HG03354 (cell line): ENCODE data around the gene PASD1.
"Not testable (repeated sequence)": the region's sequence is repeated elsewhere in the genome, so short reads cannot be mapped to it uniquely, and the experiment has no call there.

Experiments used
- ATAC-seq: cut with Tn5 transposase; IDR thresholded peaks from one replicate; pipeline ENCODE4 v1.9.1; 2021; ENCODE audit warnings: mild to moderate bottlenecking; ENCODE audit not compliant: unreplicated experiment, poor library complexity, severe bottlenecking

Gene PASD1

DNA sequence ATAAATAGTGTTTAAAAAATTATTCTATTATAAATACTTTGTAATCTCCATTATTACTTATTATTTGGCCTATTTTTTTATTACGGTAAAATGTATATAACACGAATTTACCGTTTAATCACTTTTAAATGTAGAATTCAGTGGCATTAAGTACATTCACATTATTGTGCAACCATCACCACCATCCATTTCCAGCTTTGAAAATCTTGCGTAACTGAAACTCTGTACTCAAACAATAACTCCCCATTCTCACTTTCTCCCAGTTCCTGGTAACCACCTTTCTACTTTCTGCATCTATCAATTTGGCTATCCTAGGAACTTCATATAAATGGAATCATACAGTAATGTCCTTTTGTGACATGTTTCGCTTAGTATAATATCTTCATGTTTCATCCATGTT is 45.7 kb downstream of the PASD1 start:
- ATAC-seq = no peak

DNA sequence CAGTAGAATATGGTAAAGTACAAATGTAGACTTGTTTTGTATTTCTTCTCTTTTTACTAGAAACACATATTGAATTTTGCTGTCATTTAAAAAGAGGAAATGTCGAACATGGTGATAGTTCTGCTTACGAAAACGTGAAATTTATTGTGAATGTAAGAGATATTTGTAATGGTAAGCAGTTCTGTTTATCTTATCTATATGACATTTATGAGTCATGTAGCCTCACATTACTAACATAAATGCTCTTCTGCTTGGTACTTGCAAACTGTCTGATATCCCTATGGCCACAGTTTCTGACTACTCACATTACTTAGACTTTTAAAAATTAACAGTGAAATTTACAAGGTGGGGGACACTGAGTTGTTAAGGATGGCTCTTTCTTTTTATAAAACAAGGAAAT is 57.9 kb downstream of the PASD1 start:
- ATAC-seq = no peak

GRCh38 chrX:151624677-151625076 is 61.2 kb downstream of the PASD1 start:
- ATAC-seq = no peak

- ATAC-seq = no peak
Measured at GRCh38 chrX:151631822-151632221, 68.3 kb downstream of the PASD1 start.

DNA sequence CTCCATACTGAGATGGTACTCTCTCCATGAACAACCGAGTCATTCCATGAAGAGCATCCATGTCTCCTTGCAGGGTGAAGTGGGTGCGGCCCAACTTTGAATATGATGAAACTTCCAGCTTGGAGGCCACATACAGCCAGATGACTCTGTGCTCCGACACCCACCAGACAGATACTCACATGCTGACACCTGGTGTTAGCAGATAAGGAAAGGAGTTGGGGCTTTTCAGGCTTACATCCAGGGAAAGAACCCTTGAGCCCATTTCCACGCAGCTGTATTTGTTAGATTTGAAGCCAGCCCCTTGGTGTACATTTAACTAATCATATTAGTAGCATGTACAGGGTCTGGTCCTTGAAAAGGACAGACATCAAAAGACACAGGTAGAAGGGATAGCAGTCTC is 69.7 kb downstream of the PASD1 start:
- ATAC-seq = no peak

GRCh38 chrX:151634937-151635336 is 71.5 kb downstream of the PASD1 start:
- no peak for ATAC-seq

GRCh38 chrX:151641564-151641963 is 78.1 kb downstream of the PASD1 start:
- no peak for ATAC-seq

DNA sequence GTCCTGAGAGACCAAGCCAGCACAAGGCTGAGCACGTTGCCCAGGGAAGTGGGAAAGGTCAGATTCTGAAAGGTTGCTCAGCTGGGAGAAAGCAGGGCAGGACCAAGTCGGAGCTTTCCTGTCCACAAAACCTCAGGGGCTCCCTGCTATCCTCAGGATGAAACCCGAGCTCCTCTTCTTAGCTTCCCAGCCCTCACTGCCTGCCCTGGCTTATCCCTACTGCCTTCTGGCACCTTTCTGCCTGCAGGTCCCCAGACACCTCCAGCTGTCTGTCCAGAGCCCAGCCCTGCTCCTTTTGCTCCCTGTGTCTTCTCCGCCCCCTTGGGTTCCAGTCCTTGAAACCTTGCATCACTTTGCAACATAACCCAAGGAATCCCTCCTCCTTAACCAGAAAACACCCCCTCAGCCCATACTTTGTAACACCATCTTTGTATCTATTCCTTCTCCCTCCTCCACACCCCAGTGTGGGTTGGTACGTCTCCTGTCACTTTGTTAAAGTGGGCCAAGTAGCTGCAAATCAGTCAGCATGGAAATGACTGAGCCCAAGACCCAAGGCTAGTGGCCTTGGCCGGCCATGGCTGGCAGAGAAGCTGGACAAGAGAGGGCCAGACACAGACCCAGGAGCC is 111.8 kb downstream of the PASD1 start:
- ATAC-seq = no peak

- no peak for ATAC-seq
Measured at GRCh38 chrX:151676196-151676595, 112.7 kb downstream of the PASD1 start.

DNA sequence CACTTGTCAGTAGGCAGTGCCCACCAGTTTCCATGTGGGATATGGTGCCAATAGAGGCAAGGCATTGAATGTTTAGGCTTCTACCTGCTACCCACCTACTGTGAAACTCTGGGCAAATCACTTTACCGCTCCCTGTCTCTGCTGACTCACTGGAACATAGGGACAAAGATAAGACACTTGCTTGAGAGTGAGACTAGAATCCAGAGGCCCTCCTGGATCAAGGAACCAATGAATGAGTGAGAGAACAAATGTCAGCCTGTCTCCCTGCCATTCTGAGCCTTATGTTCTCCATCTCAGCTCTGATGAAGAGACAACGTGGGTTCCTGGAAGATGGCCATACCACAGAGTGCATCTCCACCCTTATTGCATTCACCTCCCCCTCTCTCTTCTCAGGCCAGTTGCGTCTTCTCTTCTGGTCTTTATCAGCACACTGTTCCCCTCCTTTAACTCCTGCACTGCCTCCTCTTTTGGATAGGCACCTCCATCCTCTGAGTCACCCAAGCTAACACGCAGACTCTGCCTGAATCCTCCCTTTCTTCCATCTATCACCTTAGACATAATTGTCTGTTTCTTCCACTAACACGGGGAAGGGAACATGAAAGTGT is 116.4 kb downstream of the PASD1 start:
- ATAC-seq = no peak

DNA sequence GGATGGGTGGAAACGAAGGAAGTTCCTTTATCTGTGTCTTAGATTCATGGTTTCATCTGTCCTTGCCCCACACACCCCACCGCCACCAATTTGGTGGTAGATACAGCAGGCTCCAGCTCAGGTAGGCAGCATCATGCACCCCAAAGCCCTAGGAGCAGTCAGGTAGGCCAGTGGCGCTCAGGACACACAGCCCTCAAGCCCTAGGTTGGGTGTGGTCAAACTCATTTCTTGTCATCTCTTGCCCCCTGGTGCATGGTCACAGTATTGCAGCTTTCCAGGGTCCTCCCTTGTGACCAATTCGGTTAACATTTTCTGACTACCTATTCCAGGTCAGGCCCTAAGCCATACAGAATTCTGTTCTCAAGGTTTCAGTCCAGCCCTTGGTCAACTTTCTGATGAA is 117.3 kb downstream of the PASD1 start:
- peak; percentile 95 for ATAC-seq

GRCh38 chrX:151687635-151688034 is 124.2 kb downstream of the PASD1 start:
- no peak for ATAC-seq

GRCh38 chrX:151688695-151689094 is 125.2 kb downstream of the PASD1 start:
- ATAC-seq = no peak

GRCh38 chrX:151692825-151693224 is 129.3 kb downstream of the PASD1 start:
- no peak for ATAC-seq

- no peak for ATAC-seq
Measured at GRCh38 chrX:151694121-151694520, 130.6 kb downstream of the PASD1 start.

DNA sequence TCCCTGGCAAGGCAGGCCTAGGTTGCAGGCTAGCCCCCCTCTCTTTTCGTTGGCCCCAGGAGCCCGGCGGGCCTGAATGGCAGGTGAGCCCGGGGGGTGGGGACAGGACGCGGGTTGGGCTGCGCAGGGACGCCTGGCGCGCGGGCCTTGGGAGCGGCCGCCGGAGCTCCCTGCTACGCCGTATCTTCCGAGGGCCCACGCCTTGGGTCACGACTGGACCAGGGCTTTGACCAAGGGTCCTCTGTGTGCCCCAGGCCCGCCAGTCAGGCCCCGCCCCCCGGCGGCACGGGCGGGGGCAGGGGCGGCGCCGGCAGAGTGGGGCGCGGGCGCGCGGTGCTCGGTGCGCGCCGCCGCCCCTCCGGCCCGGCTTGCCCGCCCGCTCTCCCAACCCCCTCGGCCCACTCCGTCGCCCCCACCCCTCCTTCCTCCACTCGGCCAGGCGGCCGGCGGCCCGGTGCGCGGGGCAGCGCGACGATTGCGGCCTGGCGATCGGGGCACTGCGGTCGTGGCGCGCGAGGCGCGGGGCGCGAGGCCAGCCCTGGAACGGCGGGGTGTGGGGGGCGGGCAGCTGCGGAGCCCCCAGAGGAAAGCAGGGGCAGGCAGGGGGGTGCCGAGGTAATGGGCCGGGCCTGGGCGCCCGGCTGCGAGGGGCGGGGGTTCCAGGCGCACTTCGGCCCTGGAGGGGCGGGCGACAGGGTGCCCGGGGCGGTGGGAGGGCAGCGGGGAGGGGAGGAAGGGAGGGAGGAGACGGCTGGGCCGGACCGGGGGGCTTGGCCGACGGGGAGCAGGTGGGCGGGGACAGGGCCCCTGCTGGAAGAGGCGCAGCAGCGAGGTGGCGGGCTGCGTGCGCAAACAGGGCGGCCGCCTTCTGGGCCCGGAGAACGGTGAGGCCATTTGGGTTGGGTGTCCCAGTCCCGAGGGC is 131.4 kb downstream of the PASD1 start, which contains the start of gene PRRG3:
Gene PRRG3, plus strand, starts transcription at position 798 of the 922 bp plus-strand sequence. CDS start 3,357 bp downstream, outside the sequence.
- no peak for ATAC-seq

DNA sequence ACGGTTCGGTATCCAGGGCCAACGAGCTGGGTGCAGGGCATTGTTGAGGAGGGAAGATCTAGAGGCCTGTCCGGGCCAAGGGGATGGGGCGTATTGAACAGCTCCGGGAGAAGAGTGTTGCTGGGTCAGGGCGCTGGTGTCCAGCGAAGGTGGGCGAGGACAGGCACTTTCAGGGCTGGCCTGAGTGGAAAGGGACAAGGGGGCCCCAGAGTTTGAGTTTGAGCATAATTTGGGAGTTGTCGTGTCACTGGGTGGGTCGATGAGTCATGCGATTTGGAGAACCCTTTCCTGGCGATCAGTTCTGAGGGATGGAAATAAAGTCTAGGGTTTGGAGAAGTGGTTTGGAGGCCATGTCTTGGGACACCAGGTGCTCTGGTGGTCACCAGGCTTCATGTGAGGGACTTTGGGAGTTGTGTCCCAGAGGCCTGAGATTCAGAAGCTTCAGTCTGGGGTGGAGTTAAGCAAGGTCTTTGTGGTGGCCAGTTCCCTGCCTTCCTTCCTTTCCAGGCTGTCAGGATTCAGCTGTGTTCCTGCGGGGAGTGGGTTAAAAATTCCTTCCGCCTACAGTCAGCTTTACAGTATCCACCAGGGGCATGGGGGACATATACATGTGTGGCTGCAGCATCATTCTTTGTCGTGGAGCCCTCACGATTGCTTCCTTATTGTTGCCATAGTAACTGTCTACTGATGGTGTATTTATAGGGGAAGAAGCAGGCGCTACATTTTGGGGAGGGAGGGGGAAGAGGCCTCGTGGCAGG is 132.3 kb downstream of the PASD1 start:
- ATAC-seq = no peak

- not testable (repeated sequence) for ATAC-seq
Measured at GRCh38 chrX:151697082-151697481, 133.6 kb downstream of the PASD1 start.

GRCh38 chrX:151697522-151697921 is 134.0 kb downstream of the PASD1 start:
- no peak for ATAC-seq

DNA sequence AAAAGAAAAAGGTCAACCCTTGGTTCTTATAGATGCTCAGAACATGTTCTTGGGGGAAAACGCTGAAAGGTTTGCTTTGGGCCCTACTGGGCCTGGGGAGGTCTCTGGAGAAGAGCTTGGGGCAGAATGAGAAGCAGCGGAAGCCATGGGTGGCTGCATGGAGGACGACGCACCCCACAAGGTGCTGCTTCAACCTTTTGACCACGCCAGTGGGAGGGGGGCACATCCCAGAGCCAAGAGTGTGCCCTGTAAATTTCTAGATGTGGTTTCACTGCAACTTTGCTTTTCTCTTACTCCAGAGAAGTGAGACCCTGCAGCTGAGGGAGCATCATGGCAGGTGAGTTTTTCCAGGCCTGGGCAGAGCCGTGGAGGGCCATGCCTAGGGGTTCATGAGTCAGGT is 135.0 kb downstream of the PASD1 start:
- ATAC-seq = no peak
